Frontal cortex (tissue), 4 donors: ENCODE results near the gene PPM1H. TPM values are rescaled to one million over a fixed set of nuclear protein-coding genes. Genes with fewer than 3 reads are reported as not detected.
"Not testable (repeated sequence)": the region's sequence is repeated elsewhere in the genome, so short reads cannot be mapped to it uniquely, and the experiment has no call there.

Source experiments
- DNase-seq, 2 donors: peaks; one replicate each; pipeline ENCODE4 v3.0.0; 2012; ENCODE audit warnings: low spot score in 2 of 2
- FAIRE-seq: peaks from 2 replicates; lab custom pipeline; 2012; peaks lifted over from hg19 to GRCh38; lab: Jason Lieb, UNC
- total RNA-seq: library from RNA; depleted of rRNA; stranded (reverse); fragments of >200 nt; gene quantifications from one replicate; pipeline ENCODE4 v1.2.3, GENCODE V29; 2014
- donor health status: control.
- donor health status: control.
- donor health status: control.

The PPM1H gene
- total RNA-seq, 1 donor from 2014 or later, result 11.8 TPM

GRCh38 chr12:62781136-62781880 is 153.6 kb downstream of the PPM1H start:
- DNase-seq (no peak), FAIRE-seq (no peak)

- no peak for FAIRE-seq
- DNase-seq, result no peak
These were observed 155.5 kb downstream of the PPM1H start for GRCh38 chr12:62779488-62779887.

GRCh38 chr12:62778187-62778586 is 156.8 kb downstream of the PPM1H start:
- DNase-seq (no peak), FAIRE-seq (no peak)

GRCh38 chr12:62776997-62777396 is 158.0 kb downstream of the PPM1H start:
- DNase-seq, result no peak
- FAIRE-seq, result no peak

GRCh38 chr12:62776575-62776974 is 158.4 kb downstream of the PPM1H start:
- FAIRE-seq (no peak), DNase-seq (no peak)

GRCh38 chr12:62774794-62775193 is 160.2 kb downstream of the PPM1H start:
- DNase-seq (no peak), FAIRE-seq (no peak)

- no peak for DNase-seq
- no peak for FAIRE-seq
These were observed 162.5 kb downstream of the PPM1H start for GRCh38 chr12:62772416-62772955.

- FAIRE-seq, result no peak
These were observed 163.1 kb downstream of the PPM1H start for GRCh38 chr12:62771828-62772227.

GRCh38 chr12:62770381-62770780 is 164.6 kb downstream of the PPM1H start:
- no peak for DNase-seq

More at GRCh38 chr12:62771828-62772227, 163.1 kb downstream of the PPM1H start:
- DNase-seq, result no peak

GRCh38 chr12:62769076-62769619 is 165.8 kb downstream of the PPM1H start:
- FAIRE-seq, result no peak
- no peak for DNase-seq

More at GRCh38 chr12:62770381-62770780, 164.6 kb downstream of the PPM1H start:
- FAIRE-seq, result no peak

- DNase-seq, result no peak
- no peak for FAIRE-seq
These were observed 167.0 kb downstream of the PPM1H start for GRCh38 chr12:62767946-62768345.

GRCh38 chr12:62767496-62767895 is 167.5 kb downstream of the PPM1H start:
- no peak for DNase-seq
- FAIRE-seq, result no peak

GRCh38 chr12:62766496-62766895 is 168.5 kb downstream of the PPM1H start:
- DNase-seq (no peak), FAIRE-seq (no peak)

- FAIRE-seq, result no peak
- DNase-seq, result no peak
These were observed 170.9 kb downstream of the PPM1H start for GRCh38 chr12:62763861-62764645.

- FAIRE-seq, result no peak
- no peak for DNase-seq
These were observed 171.6 kb downstream of the PPM1H start for GRCh38 chr12:62763312-62763711.

- FAIRE-seq (no peak), DNase-seq (no peak)
These were observed 172.3 kb downstream of the PPM1H start for GRCh38 chr12:62762645-62763044.

- FAIRE-seq (no peak), DNase-seq (no peak)
These were observed 173.3 kb downstream of the PPM1H start for GRCh38 chr12:62761658-62762057.

- FAIRE-seq (no peak), DNase-seq (no peak)
These were observed 174.2 kb downstream of the PPM1H start for GRCh38 chr12:62760779-62761178.

- not testable (repeated sequence) for DNase-seq, FAIRE-seq
These were observed 174.6 kb downstream of the PPM1H start for GRCh38 chr12:62760341-62760740.

- FAIRE-seq (no peak), DNase-seq (no peak)
These were observed 176.7 kb downstream of the PPM1H start for GRCh38 chr12:62758216-62758615.

GRCh38 chr12:62757048-62757447 is 177.9 kb downstream of the PPM1H start:
- DNase-seq (no peak), FAIRE-seq (no peak)
